Measurements from ENCODE around the gene ME3. TPM values are rescaled to one million over a fixed set of nuclear protein-coding genes. Genes with fewer than 3 reads are reported as not detected.

ME3 gene
- total RNA-seq, 1 experiment from 2014 or later = 14.2 TPM

- H3K27me3 Mint-ChIP-seq (ENCODE audit: unreplicated experiment) = no peaks in the 10 kb centered on the region
- H3K4me1 Mint-ChIP-seq (ENCODE audit: low read depth, unreplicated experiment) = no peaks in the 10 kb centered on the region
- intact Hi-C loops (cut with micrococcal nuclease; ENCODE audit: unreplicated experiment) = no loop called here
- no peaks in the 10 kb centered on the region for H3K9me3 Mint-ChIP-seq (ENCODE audit: low read depth, unreplicated experiment)
- H3K27ac Mint-ChIP-seq (ENCODE audit: unreplicated experiment) = no peak overlapping the region
- CTCF ChIA-PET = interaction anchor here (0.6 to 0.7 kb wide), 2 partner anchors 9 to 192 kb away, joined by 3 read pairs; no protein-coding TSS in a partner anchor
- BruUV-seq (replicated peaks) = no TSS peak
- H3K36me3 Mint-ChIP-seq (ENCODE audit: insufficient read depth, unreplicated experiment) = no peaks in the 10 kb centered on the region
- H3K4me3 Mint-ChIP-seq (ENCODE audit: low read depth, unreplicated experiment) = no peak overlapping the region
- no peak for TF ChIP-seq CTCF (IDR thresholded peaks at IDR 0.05; ENCODE audit: unreplicated experiment)
- DNase-seq = no peak
These were observed 224.5 kb downstream of the ME3 start for GRCh38 chr11:86447763-86448480.

- no TSS peak for BruUV-seq (replicated peaks)
- intact Hi-C loops (cut with micrococcal nuclease; ENCODE audit: unreplicated experiment) = no loop called here
- DNase-seq = no peak
- no peak for TF ChIP-seq CTCF (IDR thresholded peaks at IDR 0.05; ENCODE audit: unreplicated experiment)
- H3K4me3 Mint-ChIP-seq (ENCODE audit: low read depth, unreplicated experiment) = no peak overlapping the region
- CTCF ChIA-PET = no interaction called here
- no peaks in the 10 kb centered on the region for H3K36me3 Mint-ChIP-seq (ENCODE audit: insufficient read depth, unreplicated experiment)
- H3K27ac Mint-ChIP-seq (ENCODE audit: unreplicated experiment) = no peak overlapping the region
- H3K4me1 Mint-ChIP-seq (ENCODE audit: low read depth, unreplicated experiment) = no peaks in the 10 kb centered on the region
- no peaks in the 10 kb centered on the region for H3K9me3 Mint-ChIP-seq (ENCODE audit: low read depth, unreplicated experiment)
- no peaks in the 10 kb centered on the region for H3K27me3 Mint-ChIP-seq (ENCODE audit: unreplicated experiment)
These were observed 225.5 kb downstream of the ME3 start for GRCh38 chr11:86446924-86447285.

GRCh38 chr11:86446163-86446923, 226.1 kb downstream of the ME3 start:
- CTCF ChIA-PET = interaction anchor here (0.5 kb wide), 1 partner anchor 759 kb away, joined by 4 read pairs; no protein-coding TSS in a partner anchor
- intact Hi-C loops (cut with micrococcal nuclease; ENCODE audit: unreplicated experiment) = no loop called here

GRCh38 chr11:86444981-86445380, 227.4 kb downstream of the ME3 start:
- no peaks in the 10 kb centered on the region for H3K9me3 Mint-ChIP-seq (ENCODE audit: low read depth, unreplicated experiment)

More at GRCh38 chr11:86446163-86446923, 226.1 kb downstream of the ME3 start:
- H3K36me3 Mint-ChIP-seq (ENCODE audit: insufficient read depth, unreplicated experiment) = no peaks in the 10 kb centered on the region
- no peaks in the 10 kb centered on the region for H3K27me3 Mint-ChIP-seq (ENCODE audit: unreplicated experiment)
- no peak overlapping the region for H3K27ac Mint-ChIP-seq (ENCODE audit: unreplicated experiment)
- no peaks in the 10 kb centered on the region for H3K4me1 Mint-ChIP-seq (ENCODE audit: low read depth, unreplicated experiment)
- no peak for TF ChIP-seq CTCF (IDR thresholded peaks at IDR 0.05; ENCODE audit: unreplicated experiment)
- H3K9me3 Mint-ChIP-seq (ENCODE audit: low read depth, unreplicated experiment) = no peaks in the 10 kb centered on the region
- no TSS peak for BruUV-seq (replicated peaks)
- no peak for DNase-seq
- no peak overlapping the region for H3K4me3 Mint-ChIP-seq (ENCODE audit: low read depth, unreplicated experiment)

More at GRCh38 chr11:86444981-86445380, 227.4 kb downstream of the ME3 start:
- Mint-ChIP-seq H3K36me3 (ENCODE audit: insufficient read depth, unreplicated experiment) (no peaks in the 10 kb centered on the region), H3K4me1 (ENCODE audit: low read depth, unreplicated experiment) (peaks cover 9% of the 10 kb centered on the region), H3K27me3 (ENCODE audit: unreplicated experiment) (no peaks in the 10 kb centered on the region), H3K4me3 (ENCODE audit: low read depth, unreplicated experiment) (no peak overlapping the region), H3K27ac (ENCODE audit: unreplicated experiment) (no peak overlapping the region)
- DNase-seq = no peak
- CTCF ChIA-PET = no interaction called here
- TF ChIP-seq CTCF (IDR thresholded peaks at IDR 0.05; ENCODE audit: unreplicated experiment) = no peak
- BruUV-seq (replicated peaks) = no TSS peak
- intact Hi-C loops (cut with micrococcal nuclease; ENCODE audit: unreplicated experiment) = no loop called here
